ENCODE data around the gene GPR39.

GPR39 gene

GRCh38 chr2:132414081-132414480 lies 2.5 kb upstream of the GPR39 start:
- in situ Hi-C loops (cut with HindIII; ENCODE audit: low pct_ligation_motif_present, low sequenced_read_pairs): no loop called here
- TF ChIP-seq, protein P1, sequence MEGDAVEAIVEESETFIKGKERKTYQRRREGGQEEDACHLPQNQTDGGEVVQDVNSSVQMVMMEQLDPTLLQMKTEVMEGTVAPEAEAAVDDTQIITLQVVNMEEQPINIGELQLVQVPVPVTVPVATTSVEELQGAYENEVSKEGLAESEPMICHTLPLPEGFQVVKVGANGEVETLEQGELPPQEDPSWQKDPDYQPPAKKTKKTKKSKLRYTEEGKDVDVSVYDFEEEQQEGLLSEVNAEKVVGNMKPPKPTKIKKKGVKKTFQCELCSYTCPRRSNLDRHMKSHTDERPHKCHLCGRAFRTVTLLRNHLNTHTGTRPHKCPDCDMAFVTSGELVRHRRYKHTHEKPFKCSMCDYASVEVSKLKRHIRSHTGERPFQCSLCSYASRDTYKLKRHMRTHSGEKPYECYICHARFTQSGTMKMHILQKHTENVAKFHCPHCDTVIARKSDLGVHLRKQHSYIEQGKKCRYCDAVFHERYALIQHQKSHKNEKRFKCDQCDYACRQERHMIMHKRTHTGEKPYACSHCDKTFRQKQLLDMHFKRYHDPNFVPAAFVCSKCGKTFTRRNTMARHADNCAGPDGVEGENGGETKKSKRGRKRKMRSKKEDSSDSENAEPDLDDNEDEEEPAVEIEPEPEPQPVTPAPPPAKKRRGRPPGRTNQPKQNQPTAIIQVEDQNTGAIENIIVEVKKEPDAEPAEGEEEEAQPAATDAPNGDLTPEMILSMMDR (IDR thresholded peaks at IDR 0.05; ENCODE audit: low read depth, low read length, missing control alignments): no peak
- Histone ChIP-seq H3K36me3 (replicated peaks) (no peaks in the 10 kb centered on the region), H3K27ac (no peak overlapping the region), H3K27me3 (replicated peaks) (no peaks in the 10 kb centered on the region), H3K4me3 (ENCODE audit: low read depth, low read length) (no peak overlapping the region)
- DNase-seq: no peak

GRCh38 chr2:132415256-132415914 lies 1.2 kb upstream of the GPR39 start:
- Histone ChIP-seq H3K27ac (peak overlapping the region; percentile 88), H3K36me3 (replicated peaks) (no peaks in the 10 kb centered on the region), H3K27me3 (replicated peaks) (no peaks in the 10 kb centered on the region), H3K4me3 (ENCODE audit: low read depth, low read length) (peak overlapping the region; percentile 55)
- DNase-seq: no peak
- TF ChIP-seq, protein P1 (IDR thresholded peaks at IDR 0.05; ENCODE audit: low read depth, low read length, missing control alignments): no peak
- in situ Hi-C loops (cut with HindIII; ENCODE audit: low pct_ligation_motif_present, low sequenced_read_pairs): no loop called here

GRCh38 chr2:132415915-132416722 lies 486 bp upstream of the GPR39 start:
- Histone ChIP-seq H3K36me3 (replicated peaks) (no peaks in the 10 kb centered on the region), H3K27me3 (replicated peaks) (no peaks in the 10 kb centered on the region), H3K4me3 (ENCODE audit: low read depth, low read length) (peak overlapping the region; percentile 55), H3K27ac (peak overlapping the region; percentile 88)
- in situ Hi-C loops (cut with HindIII; ENCODE audit: low pct_ligation_motif_present, low sequenced_read_pairs): no loop called here
- TF ChIP-seq, protein P1 (IDR thresholded peaks at IDR 0.05; ENCODE audit: low read depth, low read length, missing control alignments): no peak
- DNase-seq: peak; percentile 97

DNA sequence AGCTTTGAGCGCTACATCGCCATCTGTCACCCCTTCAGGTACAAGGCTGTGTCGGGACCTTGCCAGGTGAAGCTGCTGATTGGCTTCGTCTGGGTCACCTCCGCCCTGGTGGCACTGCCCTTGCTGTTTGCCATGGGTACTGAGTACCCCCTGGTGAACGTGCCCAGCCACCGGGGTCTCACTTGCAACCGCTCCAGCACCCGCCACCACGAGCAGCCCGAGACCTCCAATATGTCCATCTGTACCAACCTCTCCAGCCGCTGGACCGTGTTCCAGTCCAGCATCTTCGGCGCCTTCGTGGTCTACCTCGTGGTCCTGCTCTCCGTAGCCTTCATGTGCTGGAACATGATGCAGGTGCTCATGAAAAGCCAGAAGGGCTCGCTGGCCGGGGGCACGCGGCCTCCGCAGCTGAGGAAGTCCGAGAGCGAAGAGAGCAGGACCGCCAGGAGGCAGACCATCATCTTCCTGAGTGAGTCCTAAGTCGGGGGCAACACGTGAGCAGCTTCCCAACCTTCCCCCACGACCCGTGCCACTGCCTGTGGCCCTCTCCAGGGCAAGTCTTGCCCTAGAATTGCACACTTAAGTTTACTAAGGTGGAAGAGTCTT lies 928 bp downstream of the GPR39 start:
- H3K36me3 ChIP-seq (replicated peaks): no peaks in the 10 kb centered on the region
- DNase-seq: no peak
- TF ChIP-seq, protein P1 (IDR thresholded peaks at IDR 0.05; ENCODE audit: low read depth, low read length, missing control alignments): no peak
- no peak overlapping the region for H3K4me3 ChIP-seq (ENCODE audit: low read depth, low read length)
- H3K27me3 ChIP-seq (replicated peaks): no peaks in the 10 kb centered on the region
- H3K27ac ChIP-seq: no peak overlapping the region
- in situ Hi-C loops (cut with HindIII; ENCODE audit: low pct_ligation_motif_present, low sequenced_read_pairs): no loop called here

- no peak for DNase-seq
- Histone ChIP-seq H3K27ac (no peak overlapping the region), H3K36me3 (replicated peaks) (no peaks in the 10 kb centered on the region), H3K27me3 (replicated peaks) (no peaks in the 10 kb centered on the region), H3K4me3 (ENCODE audit: low read depth, low read length) (no peak overlapping the region)
- TF ChIP-seq, protein P1 (IDR thresholded peaks at IDR 0.05; ENCODE audit: low read depth, low read length, missing control alignments): no peak
- in situ Hi-C loops (cut with HindIII; ENCODE audit: low pct_ligation_motif_present, low sequenced_read_pairs): no loop called here
Observed at GRCh38 chr2:132419235-132419634, 2.6 kb downstream of the GPR39 start.

Data from brain microvascular endothelial cell (primary cell).